GM20431 (cell line): Measurements from ENCODE around the gene NRIP1.
"Not testable (repeated sequence)": the region's sequence is repeated elsewhere in the genome, so short reads cannot be mapped to it uniquely, and the experiment has no call there.

ENCODE experiments used
- in situ Hi-C: fragments of 300-500 bp; cut with MseI, MboI; formaldehyde crosslinking; loops from one replicate; pipeline ENCODE4 v1.15.0; 2020; ENCODE audit warnings: low sequenced_read_pairs; ENCODE audit not compliant: unreplicated experiment

Gene NRIP1

DNA sequence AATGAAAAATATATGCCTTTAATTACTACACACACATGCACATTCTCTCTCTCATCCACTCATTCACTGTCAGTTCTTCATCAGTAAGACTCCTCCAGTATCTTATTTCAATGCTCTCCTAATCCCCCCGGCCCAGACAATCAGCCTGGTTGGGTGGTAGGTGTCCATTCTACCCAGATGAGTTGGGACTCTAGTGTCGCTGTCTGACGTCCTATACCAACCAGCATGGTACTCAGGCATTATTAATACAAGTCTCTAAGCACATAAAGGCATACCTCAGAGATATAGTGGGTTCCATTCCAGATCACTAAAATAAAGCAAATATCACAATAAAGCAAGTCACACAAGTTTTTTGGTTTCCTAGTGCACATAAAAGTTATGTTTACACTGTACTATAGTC lies 19.8 kb downstream of the NRIP1 start:
- in situ Hi-C loops: no loop called here

DNA sequence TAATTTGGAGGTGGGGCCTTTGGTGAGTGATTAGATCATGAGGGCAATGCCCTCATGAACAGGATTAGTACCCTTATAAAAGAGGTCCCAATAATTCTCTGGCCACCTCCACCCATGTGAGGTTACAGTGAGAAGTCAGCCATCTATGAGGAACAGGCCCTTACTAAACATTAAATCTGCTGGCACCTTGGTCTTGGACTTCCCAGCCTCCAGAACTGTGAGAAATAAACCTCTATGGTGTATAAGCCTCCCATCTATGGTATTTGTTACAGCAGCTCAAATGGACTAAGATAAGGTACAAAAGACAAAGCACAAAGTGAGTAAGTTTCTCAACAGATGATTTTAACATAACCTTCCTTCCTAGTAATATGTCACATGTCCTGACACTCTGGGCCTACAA lies 22.3 kb downstream of the NRIP1 start:
- in situ Hi-C loops: no loop called here

DNA sequence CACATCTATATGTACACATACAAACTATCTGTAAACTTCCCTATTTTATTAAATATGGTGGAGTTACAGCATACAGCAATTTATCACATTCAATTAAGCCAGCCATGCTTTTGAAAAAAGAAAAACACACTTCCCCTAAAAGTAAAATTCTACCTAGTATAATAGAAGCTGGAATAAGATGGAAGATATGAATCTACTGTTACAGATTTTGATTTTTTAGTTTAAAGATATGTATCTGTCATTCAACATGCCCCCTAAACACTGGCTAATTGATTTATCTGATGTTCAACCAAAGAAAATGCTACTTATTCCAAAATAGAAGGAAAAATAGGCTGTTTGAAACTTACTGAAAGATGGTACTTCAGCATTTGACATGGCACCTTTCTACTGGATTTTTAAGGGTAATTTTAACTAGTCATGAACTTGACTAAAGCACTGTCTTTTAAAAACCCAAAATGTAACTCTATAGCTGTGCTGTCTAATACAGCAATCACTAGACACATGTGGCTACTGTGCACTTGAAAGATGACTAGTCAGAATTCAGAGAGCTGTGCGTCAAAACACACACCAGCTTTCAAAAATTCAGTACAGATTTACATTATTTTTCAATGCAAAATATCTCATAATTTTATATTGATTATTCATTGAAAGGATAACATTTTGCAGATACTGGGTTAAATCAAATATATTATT lies 25.0 kb downstream of the NRIP1 start:
- in situ Hi-C loops: no loop called here

DNA sequence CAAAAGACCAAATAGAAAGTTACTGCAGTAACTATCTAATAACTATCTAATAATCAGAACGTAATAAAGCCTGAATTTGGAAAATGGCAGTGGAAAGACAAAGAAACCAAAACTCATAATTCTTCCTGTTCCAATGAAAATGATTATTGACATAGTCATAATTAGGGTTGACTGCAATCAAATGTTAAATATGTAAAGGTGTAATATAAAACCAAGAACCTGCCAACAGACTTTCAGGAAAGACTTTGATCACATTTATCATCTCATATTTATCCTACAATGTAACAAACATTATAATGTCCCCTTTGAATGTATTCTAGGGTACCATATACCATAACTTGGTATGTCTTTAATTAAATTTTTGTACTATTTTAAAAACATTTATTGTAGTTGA lies 26.9 kb downstream of the NRIP1 start:
- in situ Hi-C loops: no loop called here

GRCh38 chr21:15037095-15037899 lies 27.5 kb downstream of the NRIP1 start:
- in situ Hi-C loops: no loop called here

GRCh38 chr21:15036189-15036588 lies 28.6 kb downstream of the NRIP1 start:
- in situ Hi-C loops: no loop called here

DNA sequence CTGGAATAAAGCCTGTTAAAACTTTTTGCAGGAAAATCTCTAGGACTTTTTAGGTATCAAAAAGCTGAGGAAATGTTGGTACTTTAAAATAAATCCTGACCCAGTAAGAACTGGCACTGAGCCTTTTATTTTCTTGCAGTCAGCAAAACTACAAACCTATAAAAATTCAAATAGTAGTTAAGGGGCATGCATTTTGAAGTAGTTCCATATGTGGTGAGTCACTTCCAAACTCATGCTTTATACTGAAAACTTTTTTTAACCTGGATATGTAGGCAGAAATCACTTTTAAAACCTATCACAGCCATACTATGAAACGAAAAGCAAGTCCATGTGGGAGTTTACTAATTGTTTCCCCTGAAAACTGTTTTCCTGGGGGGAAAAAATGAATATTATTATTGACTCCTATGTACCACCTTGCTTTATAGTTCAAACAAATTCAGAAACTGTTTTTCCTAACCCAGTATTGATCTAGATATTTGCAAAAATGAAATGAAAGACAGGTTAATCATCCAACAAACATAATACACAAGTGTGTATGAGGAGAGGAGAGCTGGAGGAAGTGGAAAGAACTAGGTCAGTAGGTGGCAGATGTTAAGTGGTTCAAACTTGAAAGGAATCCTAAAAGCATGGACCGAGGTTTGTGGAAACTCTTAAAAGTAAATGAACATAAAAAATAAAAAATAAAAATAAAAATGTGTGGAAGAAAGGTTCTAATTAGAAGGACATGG lies 30.5 kb downstream of the NRIP1 start:
- in situ Hi-C loops: no loop called here

- in situ Hi-C loops: no loop called here
These were observed 32.9 kb downstream of the NRIP1 start for GRCh38 chr21:15031790-15032357.

- in situ Hi-C loops: not testable (repeated sequence)
These were observed 33.4 kb downstream of the NRIP1 start for GRCh38 chr21:15031362-15031761.

GRCh38 chr21:15030861-15031260 lies 33.9 kb downstream of the NRIP1 start:
- in situ Hi-C loops: not testable (repeated sequence)

GRCh38 chr21:15029077-15029476 lies 35.7 kb downstream of the NRIP1 start:
- in situ Hi-C loops: no loop called here

GRCh38 chr21:15028186-15028585 lies 36.6 kb downstream of the NRIP1 start:
- in situ Hi-C loops: no loop called here

DNA sequence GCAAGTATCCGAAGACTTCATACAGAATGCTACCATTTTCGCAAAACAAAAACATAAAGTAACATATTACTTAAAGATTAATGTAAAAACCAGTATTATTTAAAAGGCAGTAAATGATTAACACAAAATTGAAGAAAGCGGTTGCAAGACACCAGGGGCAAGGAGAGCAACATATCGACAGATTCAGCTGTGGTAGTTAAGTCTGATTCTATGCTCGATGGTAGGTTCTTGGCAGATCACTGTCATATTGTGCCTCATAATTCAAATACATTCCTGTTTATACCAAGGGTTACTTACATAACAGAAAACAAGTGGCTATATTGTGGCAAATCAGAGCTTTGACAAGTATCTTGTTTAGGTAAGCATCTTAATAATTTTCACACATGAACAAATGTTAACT lies 37.7 kb downstream of the NRIP1 start:
- in situ Hi-C loops: no loop called here

GRCh38 chr21:15026370-15026769 lies 38.4 kb downstream of the NRIP1 start:
- in situ Hi-C loops: no loop called here

GRCh38 chr21:15023776-15024175 lies 41.0 kb downstream of the NRIP1 start:
- in situ Hi-C loops: no loop called here

DNA sequence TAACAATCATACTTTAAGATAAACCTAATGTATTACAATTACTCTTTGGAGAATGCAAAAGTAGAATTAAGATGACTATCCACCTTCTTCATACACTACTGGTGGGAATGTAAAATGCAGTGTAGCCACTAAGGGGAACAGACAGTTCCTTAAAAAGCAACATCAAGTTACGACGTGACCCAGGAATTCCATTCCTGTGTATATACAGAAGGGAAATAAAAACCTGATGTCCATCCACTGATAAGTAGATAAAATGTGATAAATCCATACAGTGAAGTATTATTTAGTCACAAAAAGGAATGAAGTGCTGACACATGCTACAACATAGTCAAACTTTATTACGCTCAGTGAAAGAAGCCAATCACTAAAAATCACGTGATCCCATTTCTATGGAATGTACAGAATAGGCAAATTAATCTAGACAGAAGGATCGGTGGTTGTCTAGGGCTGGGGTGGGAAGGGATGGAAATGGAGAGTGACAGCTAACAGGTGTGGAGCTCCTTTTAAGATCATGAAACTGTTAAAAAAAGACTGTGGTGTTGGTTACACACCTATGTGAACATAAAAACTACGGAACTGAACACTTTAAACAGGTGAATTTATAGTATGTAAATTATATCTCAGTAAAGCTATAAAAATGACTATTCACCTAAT lies 42.1 kb downstream of the NRIP1 start:
- in situ Hi-C loops: no loop called here

- in situ Hi-C loops: no loop called here
These were observed 44.0 kb downstream of the NRIP1 start for GRCh38 chr21:15020797-15021196.

DNA sequence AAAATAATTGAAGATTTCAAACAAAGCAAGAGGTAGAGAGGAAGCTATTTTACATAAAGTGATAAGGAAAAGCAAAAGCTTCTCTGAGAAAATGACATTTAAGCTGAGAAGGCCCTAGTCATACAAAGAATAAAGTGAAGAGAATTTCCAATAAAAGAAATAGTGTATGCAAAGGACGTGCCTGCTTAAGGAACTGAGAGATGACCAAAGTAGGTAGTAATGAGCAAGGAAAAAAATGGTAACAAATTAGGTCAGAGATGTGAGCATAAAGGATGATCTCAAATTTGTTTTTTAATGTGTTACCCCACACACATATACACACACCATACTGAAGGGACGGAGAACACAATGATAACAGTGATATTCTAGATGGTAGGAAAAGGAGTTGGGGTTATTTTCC lies 46.4 kb downstream of the NRIP1 start:
- in situ Hi-C loops: no loop called here

GRCh38 chr21:15015622-15016471 lies 49.0 kb downstream of the NRIP1 start:
- in situ Hi-C loops: no loop called here
